K562 (cell line): ENCODE results near the gene EEFSEC. TPM values are rescaled to one million over a fixed set of nuclear protein-coding genes. Genes with fewer than 3 reads are reported as not detected.

ENCODE experiments used
- CREM ChIP-seq: IDR thresholded peaks from 2 replicates; pipeline ENCODE4 v1.6.1; 2014; ENCODE audit warnings: antibody characterized with exemption, low read depth
- MEIS2 ChIP-seq: fragments of 450-650 bp; IDR thresholded peaks from 2 replicates; pipeline ENCODE4 v1.6.1; 2014; ENCODE audit warnings: mild to moderate bottlenecking; ENCODE audit not compliant: partially characterized antibody
- MNT ChIP-seq, 2 experiments: fragments of 450-650 bp; conservative IDR thresholded peaks; 2 replicates each; pipeline ENCODE4 v1.6.1; 2017; ENCODE audit warnings: mild to moderate bottlenecking in 2 of 2, moderate library complexity in 2 of 2
- PBX2 ChIP-seq, 2 experiments: IDR thresholded peaks in 1 of 2; conservative IDR thresholded peaks in 1 of 2; 2 replicates each; pipeline ENCODE4 v1.6.1; 2016; ENCODE audit warnings: low read depth in 2 of 2, mild to moderate bottlenecking in 1 of 2, missing compliant biosample characterization in 1 of 2, missing genetic modification characterization in 1 of 2, moderate library complexity in 1 of 2
- SMC3 ChIP-seq: conservative IDR thresholded peaks from 2 replicates; pipeline ENCODE4 v1.6.1; 2011; ENCODE audit warnings: low read depth, low read length, improper control_type of control experiment; ENCODE audit not compliant: insufficient read depth
- ZBTB40 ChIP-seq, 2 experiments: fragments of 450-650 bp in 1 of 2; sonication (generic) in 1 of 2; formaldehyde crosslinking in 1 of 2; IDR thresholded peaks; 2 replicates each; pipeline versions ENCODE4 v1.7.1 to v1.9.0; 2016 to 2022; ENCODE audit warnings: inconsistent platforms in 1 of 2, mild to moderate bottlenecking in 1 of 2, missing genetic modification reagents in 1 of 2
- ZNF395 ChIP-seq: fragments of 200-800 bp; sonication (Bioruptor generic); IDR thresholded peaks from 2 replicates; pipeline ENCODE4 v1.6.1; 2017; ENCODE audit warnings: missing genetic modification characterization, missing compliant biosample characterization
- polyA plus RNA-seq, 8 experiments: library from polyadenylated mRNA; depleted of rRNA in 4 of 8; stranded (reverse) in 5 of 8; unstranded in 3 of 8; fragments of >200 nt; fragmentation: Nextera tagmentation in 2 of 8; fragmentation: Illumina TruSeq in 1 of 8; extraction: Ambion mirVana in 2 of 8; extraction: Trizol in 1 of 8; gene quantifications; 2 replicates each; pipeline versions ENCODE4 v1.2.1 to v1.2.3, GENCODE V29; 2011 to 2014; ENCODE audit warnings: inconsistent platforms in 1 of 8, missing spikeins in 1 of 8
- total RNA-seq, 7 experiments: library from RNA; depleted of rRNA in 6 of 7; stranded (reverse); fragments of >200 nt in 6 of 7; fragmentation: Illumina TruSeq in 2 of 7; extraction: Trizol in 2 of 7; gene quantifications; 2 replicates each; pipeline versions ENCODE4 v1.2.1 to v1.2.3, GENCODE V29; 2011 to 2021; ENCODE audit warnings: low replicate concordance in 1 of 7

EEFSEC gene
- total and polyA plus RNA-seq, 9 of the 15 experiments (the other 6 are each of a cell fraction or from before 2014, with no cell fraction given): 0.35 to 11.8 (median 7.7) TPM

GRCh38 chr3:128170866-128171516 lies 17.7 kb downstream of the EEFSEC start (continued):
- peak in 1 of 2 experiments; percentile 43; a peak in 1 of 4 replicates for TF ChIP-seq MNT (conservative IDR thresholded peaks at IDR 0.05)
- 0 out of 2 replicates have a peak, but pooled peaks have one; percentile 10 for TF ChIP-seq ZBTB40 (IDR thresholded peaks at IDR 0.05)
- no peak for TF ChIP-seq ZBTB40 (CRISPR knock-in tag; IDR thresholded peaks at IDR 0.05)
- TF ChIP-seq SMC3: peak; percentile 65
- TF ChIP-seq CREM: 0 out of 2 replicates have a peak, but pooled peaks have one; percentile 15
- TF ChIP-seq MEIS2: peak; percentile 13
- 0 out of 2 replicates have a peak, but pooled peaks have one; percentile 32 for TF ChIP-seq ZNF395 (CRISPR knock-in tag)
- TF ChIP-seq PBX2 (CRISPR knock-in tag; IDR thresholded peaks at IDR 0.05; ENCODE audit: low read depth): no peak
- 0 out of 2 replicates have a peak, but pooled peaks have one; percentile 13 for TF ChIP-seq PBX2 (tag; conservative IDR thresholded peaks at IDR 0.05; ENCODE audit: low read depth)
